GM12878 (cell line): ENCODE measurements around the gene SSH2. TPM values are rescaled to one million over a fixed set of nuclear protein-coding genes. Genes with fewer than 3 reads are reported as not detected.

Experiments used
- BHLHE40 ChIP-seq, 2 experiments: fragments of 450-650 bp in 1 of 2; IDR thresholded peaks; 2 replicates each; pipeline ENCODE4 v1.6.1; 2011 to 2017; ENCODE audit warnings: low read depth in 2 of 2, borderline replicate concordance in 1 of 2, improper control_type of control experiment in 1 of 2, low read length in 1 of 2, mild to moderate bottlenecking in 1 of 2
- BRCA1 ChIP-seq: IDR thresholded peaks from 2 replicates; pipeline ENCODE4 v1.6.1; 2011; ENCODE audit warnings: low read depth, low read length, improper control_type of control experiment
- CBFB ChIP-seq: IDR thresholded peaks from 2 replicates; pipeline ENCODE4 v1.6.1; 2016; ENCODE audit warnings: antibody characterized with exemption, low read depth
- CEBPZ ChIP-seq: fragments of 150-350 bp; IDR thresholded peaks from 2 replicates; pipeline ENCODE4 v1.6.1; 2016; ENCODE audit warnings: low read depth, low read length
- CHD2 ChIP-seq: IDR thresholded peaks from 2 replicates; pipeline ENCODE4 v1.6.1; 2011; ENCODE audit warnings: low read depth, low read length, improper control_type of control experiment, borderline replicate concordance
- E4F1 ChIP-seq: fragments of 450-650 bp; IDR thresholded peaks from 2 replicates; pipeline ENCODE4 v1.6.1; 2018; ENCODE audit warnings: borderline replicate concordance, mild to moderate bottlenecking; ENCODE audit not compliant: partially characterized antibody
- HDAC2 ChIP-seq: fragments of 200-600 bp; sonication (generic); IDR thresholded peaks from 2 replicates; pipeline ENCODE4 v1.6.1; 2017
- IKZF1 ChIP-seq: fragments of 450-650 bp; conservative IDR thresholded peaks from 2 replicates; pipeline ENCODE4 v1.6.1; 2017; ENCODE audit warnings: antibody characterized with exemption, mild to moderate bottlenecking
- IRF5 ChIP-seq: fragments of 450-650 bp; IDR thresholded peaks from 2 replicates; pipeline ENCODE4 v1.6.1; 2017; ENCODE audit warnings: borderline replicate concordance
- JUNB ChIP-seq: IDR thresholded peaks from 2 replicates; pipeline ENCODE4 v1.6.1; 2016; ENCODE audit warnings: antibody characterized with exemption, mild to moderate bottlenecking
- KAT2A ChIP-seq: conservative IDR thresholded peaks from 2 replicates; pipeline ENCODE4 v1.6.1; 2011; ENCODE audit warnings: low read depth, low read length; ENCODE audit not compliant: control insufficient read depth
- KLF5 ChIP-seq: fragments of 450-650 bp; IDR thresholded peaks from 2 replicates; pipeline ENCODE4 v1.6.1; 2014; ENCODE audit warnings: mild to moderate bottlenecking; ENCODE audit not compliant: partially characterized antibody
- MTA2 ChIP-seq: fragments of 450-650 bp; IDR thresholded peaks from 2 replicates; pipeline ENCODE4 v1.6.1; 2016; ENCODE audit warnings: low read depth, mild to moderate bottlenecking, moderate library complexity
- NFIC ChIP-seq: IDR thresholded peaks from 2 replicates; pipeline ENCODE4 v1.6.1; 2012; ENCODE audit warnings: low read depth, mild to moderate bottlenecking, inconsistent platforms, low read length, moderate library complexity
- NFYA ChIP-seq: IDR thresholded peaks from 2 replicates; pipeline ENCODE4 v1.6.1; 2011; ENCODE audit warnings: low read depth, mild to moderate bottlenecking, low read length, improper control_type of control experiment, borderline replicate concordance
- NFYB ChIP-seq: IDR thresholded peaks from 2 replicates; pipeline ENCODE4 v1.6.1; 2011; ENCODE audit warnings: low read depth, mild to moderate bottlenecking, low read length, improper control_type of control experiment, moderate library complexity; ENCODE audit not compliant: insufficient read depth
- PAX8 ChIP-seq: fragments of 450-650 bp; IDR thresholded peaks from 2 replicates; pipeline ENCODE4 v1.6.1; 2017; ENCODE audit warnings: mild to moderate bottlenecking, moderate library complexity
- RAD21 ChIP-seq: IDR thresholded peaks from 2 replicates; pipeline ENCODE4 v1.6.1; 2011; ENCODE audit warnings: mild to moderate bottlenecking, low read depth, low read length, moderate library complexity; ENCODE audit not compliant: insufficient read depth
- RFX5 ChIP-seq: IDR thresholded peaks from 2 replicates; pipeline ENCODE4 v1.6.1; 2011; ENCODE audit warnings: low read depth, low read length, improper control_type of control experiment
- SMAD1 ChIP-seq: fragments of 450-650 bp; IDR thresholded peaks from 2 replicates; pipeline ENCODE4 v1.6.1; 2018; ENCODE audit warnings: mild to moderate bottlenecking, low read depth; ENCODE audit not compliant: partially characterized antibody
- SMAD5 ChIP-seq: IDR thresholded peaks from 2 replicates; pipeline ENCODE4 v1.6.1; 2016; ENCODE audit warnings: antibody characterized with exemption, low read depth
- SPI1 ChIP-seq: IDR thresholded peaks from 2 replicates; pipeline ENCODE4 v1.6.1; 2011; ENCODE audit warnings: low read depth, mild to moderate bottlenecking, low read length, moderate library complexity, borderline replicate concordance; ENCODE audit not compliant: insufficient read depth
- TARDBP ChIP-seq: IDR thresholded peaks from 2 replicates; pipeline ENCODE4 v1.6.1; 2016; ENCODE audit warnings: borderline replicate concordance
- YBX1 ChIP-seq: fragments of 450-650 bp; IDR thresholded peaks from 2 replicates; pipeline ENCODE4 v1.6.1; 2016; ENCODE audit warnings: antibody characterized with exemption
- polyA plus RNA-seq, 11 experiments: library from polyadenylated mRNA; depleted of rRNA in 4 of 11; unstranded in 6 of 11; stranded (reverse) in 5 of 11; fragments of >200 nt; fragmentation: Nextera tagmentation in 4 of 11; fragmentation: Illumina TruSeq in 1 of 11; extraction: Ambion mirVana in 4 of 11; extraction: Trizol in 1 of 11; gene quantifications; 1 replicate in 1 of 11; 2 replicates in 10 of 11; pipeline versions ENCODE4 v1.2.1 to v1.2.3, GENCODE V29; 2011 to 2016; ENCODE audit warnings: inconsistent platforms in 2 of 11, missing spikeins in 2 of 11, low read depth in 1 of 11
- total RNA-seq, 4 experiments: library from RNA; depleted of rRNA in 3 of 4; stranded (reverse); fragments of >200 nt in 3 of 4; fragmentation: Illumina TruSeq in 1 of 4; extraction: Trizol in 1 of 4; gene quantifications; 2 replicates each; pipeline versions ENCODE4 v1.2.1 to v1.2.3, GENCODE V29; 2013 to 2021

SSH2 gene
- total and polyA plus RNA-seq, 10 of the 15 experiments (the other 5 are each of a cell fraction or from before 2014, with no cell fraction given): 9.3 to 65.9 (median 34.0) TPM

GRCh38 chr17:29929533-29930408, at the start of gene SSH2 (continued):
- TF ChIP-seq CEBPZ (no peak), RAD21 (no peak), BRCA1 (no peak), JUNB (peak; percentile 59), KLF5 (no peak), NFIC (no peak), SMAD1 (no peak), KAT2A (no peak), NFYA (no peak), TARDBP (no peak), IRF5 (no peak), MTA2 (peak; percentile 64; the same call in 1 of the 2 replicates), RFX5 (0 out of 2 replicates have a peak, but pooled peaks have one; percentile 6), NFYB (no peak), BHLHE40 (IDR thresholded peaks at IDR 0.05; ENCODE audit: borderline replicate concordance in 1 of 2, low read depth in 2 of 2, low read length in 1 of 2) (peak; percentile 23 to 56; a peak in 1 of 4 replicates), CBFB (peak; percentile 25; the same call in 1 of the 2 replicates), CHD2 (peak; percentile 36; the same call in 1 of the 2 replicates), IKZF1 (peak; percentile 77), SMAD5 (0 out of 2 replicates have a peak, but pooled peaks have one; percentile 41), HDAC2 (no peak), PAX8 (no peak), E4F1 (no peak), SPI1 (peak; percentile 62; the same call in 1 of the 2 replicates), YBX1 (no peak)
